KMS-11 (cell line): ENCODE results near the gene CFAP299.

Experiments
- H2AFZ ChIP-seq: fragments of 200-600 bp; sonication (generic); 2 replicates; pipeline ENCODE4 v1.6.1; 2016; ENCODE audit warnings: antibody characterized with exemption, mixed run types, low read depth
- H3K27ac ChIP-seq: fragments of 200-600 bp; sonication (generic); 2 replicates; pipeline ENCODE4 v1.6.1; 2016; ENCODE audit warnings: mild to moderate bottlenecking, mixed run types
- H3K27me3 ChIP-seq: fragments of 200-600 bp; sonication (generic); 2 replicates; pipeline ENCODE4 v1.6.1; 2017; ENCODE audit warnings: mild to moderate bottlenecking, low read depth, mixed run types, moderate library complexity; ENCODE audit not compliant: insufficient read depth
- H3K36me3 ChIP-seq: fragments of 200-600 bp; sonication (generic); 2 replicates; pipeline ENCODE4 v1.6.1; 2017; ENCODE audit warnings: mild to moderate bottlenecking, mixed run types; ENCODE audit not compliant: insufficient read depth
- H3K4me1 ChIP-seq: fragments of 200-600 bp; sonication (generic); 2 replicates; pipeline ENCODE4 v1.6.1; 2016; ENCODE audit warnings: mild to moderate bottlenecking, low read depth, mixed run types; ENCODE audit not compliant: poor library complexity, severe bottlenecking
- H3K4me2 ChIP-seq: fragments of 200-600 bp; sonication (generic); 2 replicates; pipeline ENCODE4 v1.7.0; 2016; ENCODE audit warnings: mild to moderate bottlenecking, mixed run types
- H3K4me3 ChIP-seq: fragments of 200-600 bp; sonication (generic); IDR thresholded peaks from 2 replicates; pipeline ENCODE4 v1.6.1; 2017; ENCODE audit warnings: low read depth, low read length, mixed read lengths; ENCODE audit not compliant: insufficient read depth
- H3K79me2 ChIP-seq: fragments of 200-600 bp; sonication (generic); 2 replicates; pipeline ENCODE4 v1.6.1; 2016; ENCODE audit warnings: low read depth, mixed run types; ENCODE audit not compliant: insufficient read depth
- H3K9ac ChIP-seq: fragments of 200-600 bp; sonication (generic); 2 replicates; pipeline ENCODE4 v1.6.1; 2016; ENCODE audit warnings: mild to moderate bottlenecking, mixed run types
- H4K20me1 ChIP-seq: fragments of 200-600 bp; sonication (generic); 2 replicates; pipeline ENCODE4 v1.6.1; 2016; ENCODE audit warnings: mild to moderate bottlenecking, mixed run types; ENCODE audit not compliant: insufficient read depth
- CTCF ChIP-seq: fragments of 200-600 bp; sonication (generic); conservative IDR thresholded peaks from 2 replicates; pipeline ENCODE4 v1.6.1; 2017; ENCODE audit warnings: low read depth, mild to moderate bottlenecking, antibody characterized with exemption, low read length, moderate library complexity, mixed read lengths

The CFAP299 gene

GRCh38 chr4:80875642-80876041 lies 540.1 kb downstream of the CFAP299 start:
- Histone ChIP-seq H3K36me3 (no peaks in the 10 kb centered on the region), H2AFZ (no peak overlapping the region), H3K4me1 (peaks cover 7% of the 10 kb centered on the region), H3K9ac (no peak overlapping the region), H4K20me1 (no peaks in the 10 kb centered on the region), H3K27me3 (no peaks in the 10 kb centered on the region), H3K27ac (no peak overlapping the region), H3K4me2 (no peak overlapping the region), H3K79me2 (no peaks in the 10 kb centered on the region), H3K4me3 (no peak overlapping the region)
- no peak for TF ChIP-seq CTCF

GRCh38 chr4:80876810-80877209 lies 541.3 kb downstream of the CFAP299 start:
- Histone ChIP-seq H3K4me1 (peaks cover 7% of the 10 kb centered on the region), H3K27me3 (no peaks in the 10 kb centered on the region), H3K79me2 (no peaks in the 10 kb centered on the region), H3K9ac (no peak overlapping the region), H2AFZ (no peak overlapping the region), H3K27ac (no peak overlapping the region), H4K20me1 (no peaks in the 10 kb centered on the region), H3K36me3 (no peaks in the 10 kb centered on the region), H3K4me2 (no peak overlapping the region), H3K4me3 (no peak overlapping the region)
- TF ChIP-seq CTCF: no peak

- Histone ChIP-seq H3K4me3 (no peak overlapping the region), H2AFZ (no peak overlapping the region), H3K4me1 (peaks cover 7% of the 10 kb centered on the region), H3K9ac (no peak overlapping the region), H3K27me3 (no peaks in the 10 kb centered on the region), H3K79me2 (no peaks in the 10 kb centered on the region), H4K20me1 (no peaks in the 10 kb centered on the region), H3K4me2 (no peak overlapping the region), H3K27ac (no peak overlapping the region), H3K36me3 (no peaks in the 10 kb centered on the region)
- no peak for TF ChIP-seq CTCF
Measured at GRCh38 chr4:80878218-80878617, 542.7 kb downstream of the CFAP299 start.

GRCh38 chr4:80897537-80898303 lies 562.2 kb downstream of the CFAP299 start:
- H3K4me1 ChIP-seq: peaks cover 29% of the 10 kb centered on the region
- H3K4me3 ChIP-seq: no peak overlapping the region
- no peak overlapping the region for H3K9ac ChIP-seq
- peak overlapping the region; percentile 4; the same call in 1 of the 2 replicates for H2AFZ ChIP-seq
- H3K27ac ChIP-seq: peak overlapping the region; percentile 3; the same call in 1 of the 2 replicates
- H3K4me2 ChIP-seq: peak overlapping the region; percentile 40; the same call in 1 of the 2 replicates
- no peak for TF ChIP-seq CTCF
- H3K79me2 ChIP-seq: no peaks in the 10 kb centered on the region
- no peaks in the 10 kb centered on the region for H4K20me1 ChIP-seq
- no peaks in the 10 kb centered on the region for H3K27me3 ChIP-seq
- H3K36me3 ChIP-seq: no peaks in the 10 kb centered on the region
